Fibroblast of skin of scalp (primary cell): Measurements from ENCODE around the gene TIMM44.
A peak's percentile ranks its signal among the peaks of the same experiment; 100 is the strongest.
"Not testable (repeated sequence)": the region's sequence is repeated elsewhere in the genome, so short reads cannot be mapped to it uniquely, and the experiment has no call there.

Source experiments
- DNase-seq: peaks from one replicate; pipeline ENCODE4 v3.0.0-alpha.2; 2013

The TIMM44 gene

DNA sequence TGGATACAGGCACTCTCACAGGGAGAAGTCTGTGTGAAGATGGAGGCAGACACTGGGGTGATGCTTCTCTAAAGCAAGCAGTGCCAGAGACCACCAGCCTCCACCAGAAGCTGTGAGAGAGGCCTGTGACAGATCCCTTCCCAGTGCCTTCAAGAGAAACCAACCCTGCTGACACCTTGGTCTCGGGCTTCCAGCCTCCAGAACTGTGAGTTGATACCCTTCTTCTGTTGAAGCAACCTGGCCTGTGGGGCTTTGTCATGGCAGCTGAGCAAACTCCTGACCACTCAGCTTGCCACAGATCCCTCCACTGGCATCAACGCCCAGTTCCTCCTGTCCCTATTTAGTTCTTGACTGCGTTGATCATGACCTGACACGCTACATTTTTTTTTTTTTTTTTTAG is 33.0 kb upstream of the TIMM44 start:
- no peak for DNase-seq

DNA sequence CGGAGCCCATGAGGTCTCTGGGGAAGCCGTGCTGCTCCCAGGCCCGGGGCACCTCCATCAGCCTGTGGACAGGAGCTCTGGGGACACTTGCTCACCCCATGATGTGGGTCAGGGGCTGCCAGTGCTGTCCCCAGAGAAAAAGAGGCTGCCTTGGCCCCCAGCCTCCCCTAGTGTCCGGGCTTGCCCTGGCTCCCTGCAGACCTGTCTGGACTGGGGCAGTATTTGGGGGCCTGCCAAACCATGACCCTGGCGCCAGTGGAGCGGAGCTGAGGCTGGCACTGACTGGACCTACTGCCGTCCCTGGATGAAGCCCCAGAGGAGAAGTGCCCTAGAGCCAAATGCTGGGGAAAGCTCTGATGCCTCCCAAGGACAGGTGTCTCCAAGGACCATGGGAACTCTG is 31.6 kb upstream of the TIMM44 start:
- DNase-seq: no peak

DNA sequence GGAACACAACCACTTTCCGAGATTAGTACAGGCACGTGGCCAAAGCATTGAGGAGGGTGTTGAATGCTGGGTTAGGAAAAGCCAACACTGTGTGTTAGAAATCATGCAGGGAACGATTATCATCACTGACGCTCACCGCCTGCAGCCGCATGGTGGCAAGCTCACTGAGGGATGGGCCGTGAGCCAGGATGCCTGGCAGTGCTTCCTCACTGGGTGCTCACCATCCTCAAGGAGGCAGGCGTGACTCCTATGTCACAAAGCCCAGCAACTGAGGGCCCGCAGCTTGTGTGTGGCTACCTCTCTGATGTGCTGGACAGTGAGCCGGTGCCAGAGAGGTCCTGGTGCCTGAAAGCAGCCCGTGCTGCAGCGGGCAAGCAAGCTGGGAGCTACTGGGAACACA is 30.4 kb upstream of the TIMM44 start:
- DNase-seq: no peak

DNA sequence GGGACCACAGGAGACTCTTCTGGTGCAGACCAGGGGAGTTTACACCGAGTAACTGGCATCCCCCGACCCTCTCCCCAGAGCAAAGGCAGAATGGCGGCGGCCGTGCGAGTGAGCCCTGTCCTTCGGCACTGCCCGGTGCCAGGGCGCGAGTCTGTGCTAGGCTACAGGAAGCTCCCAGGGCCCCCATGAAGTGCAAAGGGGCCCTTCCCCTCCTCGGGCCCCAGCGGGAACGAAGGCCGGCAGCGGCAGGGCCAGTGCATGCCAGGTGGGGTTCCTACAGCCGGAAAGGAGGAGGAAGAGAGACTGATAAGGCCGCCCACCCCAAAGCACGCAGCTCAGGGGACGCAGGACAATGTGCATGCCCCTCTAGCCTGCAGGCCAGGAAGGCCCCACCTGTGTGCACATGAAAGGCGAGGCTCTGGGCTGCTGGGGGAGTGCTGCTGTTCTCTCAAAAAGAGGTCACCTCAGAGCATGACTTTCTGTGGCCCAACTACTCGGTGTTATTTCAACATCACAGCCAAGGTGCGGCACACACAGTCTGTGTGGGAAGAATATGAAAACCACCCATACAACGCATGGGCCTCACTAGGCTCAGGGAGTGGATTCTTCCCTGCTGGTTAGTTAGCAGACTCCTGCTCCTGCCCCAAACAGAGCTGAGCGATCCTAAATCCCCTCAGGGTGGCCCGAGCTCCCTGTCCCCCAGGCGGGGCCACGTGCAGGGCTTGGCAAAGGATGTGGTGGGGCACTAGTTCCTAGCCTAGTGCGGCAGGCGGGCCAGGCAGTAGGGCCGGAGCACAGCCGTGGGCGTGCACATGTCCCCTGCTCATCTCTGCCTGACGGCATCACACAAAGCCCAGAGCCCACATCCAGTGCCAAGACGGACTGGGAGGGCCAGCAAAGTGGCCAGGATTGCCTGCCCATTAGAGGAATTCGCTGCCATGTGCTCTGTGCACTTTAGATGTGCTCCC is 28.4 kb upstream of the TIMM44 start:
- DNase-seq: no peak

DNA sequence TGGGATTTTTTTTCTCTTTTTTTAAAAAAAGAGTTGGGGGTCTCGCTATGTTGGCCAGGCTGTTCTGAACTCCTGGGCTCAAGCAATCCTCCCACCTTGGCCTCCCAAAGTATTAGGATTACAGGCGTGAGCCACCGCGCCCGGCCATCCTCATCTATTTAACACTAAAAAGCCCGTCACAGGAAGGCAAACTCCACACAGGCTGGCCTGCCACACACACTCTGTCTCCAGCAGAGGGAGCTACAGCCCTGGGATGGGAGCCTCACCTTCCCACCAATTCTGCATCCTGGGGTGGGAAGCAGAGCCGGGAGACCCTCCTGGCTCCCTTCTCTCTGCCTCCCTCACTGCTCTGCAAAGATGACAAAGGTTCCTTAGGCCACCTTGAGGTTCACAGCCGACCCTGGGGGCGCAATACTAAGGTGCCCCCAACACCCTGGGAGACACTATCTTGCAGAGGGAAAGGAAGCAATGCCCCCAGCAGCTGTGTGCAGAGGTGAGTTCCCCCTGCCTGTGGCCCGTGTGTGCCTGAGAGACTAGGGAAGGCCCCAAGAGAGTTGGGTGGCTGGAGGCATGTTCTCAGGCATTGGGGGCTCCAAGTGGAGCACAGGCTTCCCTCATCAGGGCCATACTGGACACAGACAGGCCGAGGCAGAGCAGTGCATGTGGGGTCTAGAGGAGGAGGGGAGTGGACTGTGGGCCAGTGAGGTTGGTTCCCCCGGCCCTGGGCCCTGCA is 27.4 kb upstream of the TIMM44 start:
- DNase-seq: peak; percentile 34

DNA sequence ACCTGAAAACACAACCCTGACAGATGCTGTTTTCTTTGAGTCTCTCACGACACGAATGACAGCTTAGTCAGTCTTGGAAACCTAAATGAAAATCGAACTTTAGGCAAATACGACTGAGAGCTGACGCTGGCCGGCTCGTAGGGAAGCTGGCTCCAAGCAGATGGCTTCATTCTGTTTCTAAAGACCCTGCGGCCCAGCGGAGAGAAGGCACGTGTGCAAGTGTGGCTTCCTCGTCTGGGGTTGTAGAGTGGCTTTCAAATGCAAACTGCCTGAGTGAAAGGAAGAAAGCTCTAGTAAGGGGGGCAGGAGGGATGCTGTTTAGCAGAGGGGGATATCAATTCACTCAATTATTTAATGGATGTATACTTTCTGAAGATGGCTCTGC is 26.1 kb upstream of the TIMM44 start:
- DNase-seq: no peak

DNA sequence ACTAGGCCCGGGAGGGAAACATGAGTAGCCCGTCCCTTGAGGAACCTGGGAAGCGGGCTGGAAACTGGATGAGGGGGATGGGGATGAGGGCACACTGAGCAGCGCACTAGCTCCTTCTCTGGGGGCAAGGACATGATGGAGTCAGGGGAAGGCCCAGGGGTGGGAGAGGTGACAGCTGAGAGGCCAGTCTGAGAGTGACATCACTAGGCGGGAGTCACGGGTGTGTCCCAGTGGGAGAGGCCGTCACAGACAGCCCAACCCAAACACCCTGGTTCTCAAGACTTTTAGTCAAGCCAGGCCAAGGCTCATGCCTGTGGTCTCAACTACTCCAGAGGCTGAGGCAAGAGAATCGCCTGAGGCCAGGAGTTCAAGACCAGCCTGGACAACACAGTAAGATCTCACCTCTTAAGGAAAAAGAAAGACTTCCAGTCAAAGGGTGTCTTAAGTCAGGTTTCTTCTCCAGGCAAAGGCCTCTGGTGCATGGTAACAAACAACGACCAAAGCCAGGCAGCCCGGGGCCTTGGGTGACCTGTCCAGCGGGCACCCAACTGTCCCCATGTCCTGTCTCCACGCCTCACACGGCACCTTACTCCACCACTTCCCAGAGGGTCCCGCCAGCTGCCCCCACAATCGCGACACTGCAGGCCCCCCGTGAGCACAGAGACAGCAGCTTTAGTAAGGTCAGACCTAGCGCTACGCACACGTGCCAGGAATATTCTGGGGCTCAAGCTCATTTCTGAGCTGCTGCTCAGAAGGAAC is 25.5 kb upstream of the TIMM44 start:
- DNase-seq: no peak

DNA sequence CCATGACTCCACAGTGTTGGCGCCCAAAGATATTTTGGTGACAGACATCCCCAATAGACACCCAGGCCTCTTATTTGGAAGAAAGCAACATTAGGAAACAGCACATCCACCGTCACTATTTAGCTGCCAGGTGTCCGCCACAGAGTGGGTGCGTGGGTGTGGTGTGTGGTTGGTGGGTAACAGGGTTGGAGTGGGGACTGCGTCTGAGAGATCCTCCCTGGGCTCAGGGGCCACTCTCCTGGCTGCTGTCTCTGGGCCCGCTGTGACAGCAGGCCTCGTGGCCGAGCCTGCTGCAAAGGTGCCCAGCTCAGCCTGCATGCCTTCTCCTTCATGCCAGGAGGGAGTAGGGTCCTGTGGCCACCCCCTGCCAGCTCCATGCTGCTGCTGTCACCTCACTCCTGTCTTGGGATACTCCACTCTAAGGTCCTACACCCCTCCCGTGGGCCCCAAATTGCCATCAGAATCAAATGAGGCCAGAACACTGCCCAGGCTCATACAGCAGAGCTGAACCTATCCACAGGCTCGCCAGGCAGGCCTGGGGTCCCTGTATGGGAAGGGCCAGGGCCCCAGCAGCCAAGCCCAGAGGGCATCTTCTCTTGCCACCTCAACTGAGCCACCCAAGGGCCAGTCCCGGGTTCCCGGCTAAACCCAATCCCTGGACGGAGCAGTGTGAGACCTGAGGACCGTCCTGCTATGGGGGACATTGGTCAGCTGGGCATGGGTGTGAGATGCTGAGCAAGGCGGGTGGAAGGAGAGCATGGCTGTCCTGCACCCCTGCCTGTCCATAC is 24.7 kb upstream of the TIMM44 start:
- DNase-seq: no peak

DNA sequence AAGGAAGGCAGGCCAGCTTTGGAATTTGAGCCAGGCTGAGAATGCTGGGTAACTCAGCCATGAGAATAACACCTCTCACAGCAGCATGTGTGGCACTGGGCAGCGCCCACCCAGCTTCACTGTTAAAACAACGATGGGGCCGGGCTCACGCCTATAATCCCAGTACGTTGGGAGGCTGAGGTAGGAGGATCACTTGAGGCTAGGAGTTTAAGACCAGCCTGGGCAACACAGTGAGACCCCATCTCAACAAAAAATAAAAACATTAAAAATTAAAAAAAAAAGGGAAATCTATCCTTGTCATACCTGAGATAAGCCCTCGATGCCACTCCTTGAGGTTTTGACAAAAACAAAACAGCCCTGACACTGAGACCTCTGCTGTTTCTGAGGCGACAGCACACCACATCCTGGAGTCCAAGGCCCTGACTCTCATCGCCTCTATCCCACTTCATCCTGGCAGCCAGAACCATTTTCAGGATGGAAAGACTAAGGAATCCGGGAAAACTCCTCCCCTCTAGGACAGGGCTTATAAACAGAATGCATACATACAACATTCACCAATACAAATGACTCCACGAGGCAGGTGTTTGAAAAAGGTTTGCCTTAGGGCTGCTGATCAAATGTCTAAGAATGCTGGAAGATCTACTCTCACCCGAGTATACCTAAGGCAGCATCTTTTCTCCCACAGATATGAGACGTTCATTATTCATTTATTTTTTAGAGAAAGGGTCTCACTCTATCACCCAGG is 22.6 kb upstream of the TIMM44 start:
- no peak for DNase-seq

DNA sequence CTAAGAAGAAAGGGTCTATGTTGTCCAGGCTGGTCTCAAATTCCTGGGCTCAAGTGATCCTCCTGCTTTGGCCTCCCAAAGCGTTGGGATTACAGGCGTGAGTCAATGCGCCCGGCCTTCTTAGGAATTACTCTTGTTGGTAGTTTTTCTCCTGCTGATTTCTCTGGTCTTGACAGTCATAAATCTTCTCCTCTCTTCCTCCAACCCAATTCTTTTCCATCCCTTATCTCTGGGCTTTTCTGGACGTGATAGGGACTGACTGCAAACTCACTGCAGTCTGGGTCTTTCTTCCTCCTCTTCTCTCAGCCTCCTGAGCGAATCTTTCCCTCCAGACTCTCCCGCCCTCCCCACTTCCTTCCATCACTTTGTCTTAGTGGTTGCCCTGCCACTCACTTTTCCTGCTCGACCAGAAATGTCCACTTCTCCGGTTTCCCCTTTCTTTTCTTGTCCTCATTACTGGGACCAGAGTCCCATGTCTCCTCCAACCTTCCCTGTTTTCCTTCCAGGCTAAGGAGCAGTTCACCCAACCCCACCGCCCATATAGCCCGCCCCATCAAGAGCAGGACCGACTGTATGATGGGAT is 21.9 kb upstream of the TIMM44 start:
- no peak for DNase-seq

DNA sequence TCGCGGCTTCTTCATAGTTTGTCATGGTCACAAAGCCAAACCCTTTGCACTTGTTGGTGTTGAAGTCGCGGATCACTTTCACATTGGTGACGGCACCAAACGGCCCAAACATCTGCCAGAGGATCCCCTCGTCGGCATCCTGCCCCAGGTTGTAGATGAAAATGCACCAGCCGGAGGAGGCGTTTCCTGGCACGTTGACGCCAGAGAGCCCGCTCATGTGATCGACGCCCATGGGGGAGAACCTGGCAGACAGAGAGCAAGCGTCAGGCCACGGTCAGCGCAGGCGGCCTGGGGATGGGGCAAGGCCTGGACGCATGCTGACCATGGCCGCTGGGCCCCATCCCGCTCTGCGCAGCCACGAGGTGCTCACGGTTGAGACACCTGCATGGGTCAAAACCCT is 20.1 kb upstream of the TIMM44 start:
- no peak for DNase-seq

DNA sequence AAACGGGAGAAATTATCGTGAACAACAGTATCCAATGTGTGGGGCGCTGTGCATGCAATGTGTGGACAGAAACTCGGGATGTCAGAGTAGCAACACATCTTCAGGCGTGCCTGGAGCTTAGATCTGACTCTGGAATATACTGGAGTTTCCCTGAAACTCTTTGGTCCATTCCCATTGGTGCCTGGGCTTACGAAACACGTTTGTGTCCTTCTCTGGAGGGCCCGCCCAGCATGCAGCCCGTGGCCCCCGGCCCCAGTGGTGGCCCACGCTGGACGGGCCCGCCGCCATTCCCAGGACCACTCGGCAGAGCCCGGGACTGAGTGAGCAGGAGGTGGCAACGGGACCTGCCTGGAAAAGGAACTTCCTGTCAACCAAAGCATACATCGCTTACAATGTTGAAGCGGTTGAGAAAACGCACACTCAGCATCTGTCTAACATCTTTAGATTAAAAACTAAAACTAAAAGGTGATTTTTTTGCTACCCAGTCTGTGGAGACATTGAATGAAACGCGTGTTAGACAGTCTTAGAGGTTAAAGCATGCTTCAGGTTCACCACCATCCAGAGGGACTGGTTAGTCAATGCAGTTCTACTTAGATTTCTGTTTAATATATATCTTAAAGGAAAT is 19.3 kb upstream of the TIMM44 start:
- DNase-seq: no peak

DNA sequence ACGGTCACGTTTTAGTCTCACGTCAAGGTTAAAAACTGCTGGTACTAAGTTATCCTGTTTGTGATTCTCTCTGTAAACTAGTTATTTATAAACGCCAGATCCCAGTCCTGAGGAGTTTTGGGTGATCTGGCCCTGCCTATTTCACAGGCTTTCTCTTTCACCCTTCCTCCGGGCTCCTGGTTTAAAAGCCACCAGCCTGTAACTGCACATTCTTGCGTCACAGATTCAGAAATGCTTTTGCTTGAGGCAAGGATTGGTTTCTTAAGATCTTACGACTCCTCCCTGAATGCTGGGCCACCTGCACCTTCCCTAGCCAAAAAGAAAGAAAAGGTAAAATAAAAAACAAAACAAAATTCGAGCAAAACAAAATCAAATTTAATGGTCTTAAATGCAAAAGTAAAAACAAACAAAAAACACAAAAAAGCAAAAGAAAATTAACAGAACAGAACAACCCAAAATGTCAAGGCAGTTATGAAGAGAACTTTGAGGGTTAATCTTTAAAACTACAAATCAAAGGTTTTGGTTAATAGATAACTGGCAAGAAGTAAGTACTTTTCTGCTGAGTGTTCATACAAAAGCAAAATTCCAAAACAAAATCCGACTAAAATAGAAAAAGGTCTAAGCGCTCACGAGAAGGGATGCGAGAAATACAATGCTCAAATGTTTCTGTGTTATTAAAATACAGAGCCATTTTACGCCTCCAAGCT is 18.6 kb upstream of the TIMM44 start:
- no peak for DNase-seq

DNA sequence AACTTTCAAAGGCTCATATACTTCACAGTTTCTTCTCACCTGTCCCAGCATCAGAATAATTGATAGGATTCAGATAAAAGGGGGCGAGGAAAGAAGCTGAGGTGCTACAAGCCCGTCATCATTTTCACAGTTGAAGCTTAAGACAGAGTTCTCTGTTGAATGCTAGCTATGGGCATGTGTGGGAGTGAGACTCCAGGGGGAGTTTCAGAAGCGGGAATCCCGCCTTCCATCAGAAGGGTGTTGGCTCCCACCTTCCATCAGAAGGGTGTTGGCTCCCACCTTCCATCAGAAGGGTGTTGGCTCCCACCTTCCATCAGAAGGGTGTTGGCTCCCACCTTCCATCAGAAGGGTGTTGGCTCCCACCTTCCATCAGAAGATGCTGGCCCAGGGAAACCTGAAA is 17.6 kb upstream of the TIMM44 start:
- not testable (repeated sequence) for DNase-seq

DNA sequence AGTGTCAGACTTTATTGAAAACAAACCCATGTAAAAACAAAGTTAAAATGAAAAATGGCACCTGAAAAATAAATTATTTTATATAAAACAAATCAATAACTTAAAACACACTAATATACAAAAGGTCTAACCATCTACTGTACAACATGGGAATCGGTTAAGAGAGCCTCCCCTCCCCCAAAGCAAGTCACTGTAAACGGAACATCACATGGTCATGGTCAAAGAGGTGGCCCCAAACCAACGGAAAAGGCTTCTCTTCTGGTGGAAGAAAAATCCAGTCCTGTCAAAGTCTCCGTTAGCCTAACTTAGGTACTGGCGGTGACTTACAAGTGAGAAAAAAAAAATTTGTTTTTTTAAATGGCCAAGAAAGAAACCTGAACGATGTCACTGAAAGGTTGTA is 15.7 kb upstream of the TIMM44 start:
- DNase-seq: no peak

DNA sequence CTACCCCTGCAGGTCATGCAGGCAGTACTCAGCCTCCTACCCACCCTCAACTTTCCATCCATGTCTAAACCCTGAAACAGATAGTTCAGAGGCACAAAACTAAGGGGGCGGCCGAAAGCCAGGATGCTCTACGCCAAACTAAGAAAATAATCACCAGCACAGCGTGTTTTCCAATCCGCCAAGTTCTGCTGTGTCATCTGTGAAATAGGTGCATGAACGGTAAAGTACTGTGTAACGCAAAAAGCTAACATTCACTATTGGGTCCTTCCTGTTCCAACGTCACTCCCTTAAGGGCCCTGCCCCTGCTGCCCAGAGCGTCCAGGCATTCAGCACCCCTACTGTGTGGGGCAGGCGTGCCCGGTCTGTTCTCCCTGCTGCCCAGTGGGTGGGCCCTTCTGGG is 12.2 kb upstream of the TIMM44 start:
- DNase-seq: no peak

DNA sequence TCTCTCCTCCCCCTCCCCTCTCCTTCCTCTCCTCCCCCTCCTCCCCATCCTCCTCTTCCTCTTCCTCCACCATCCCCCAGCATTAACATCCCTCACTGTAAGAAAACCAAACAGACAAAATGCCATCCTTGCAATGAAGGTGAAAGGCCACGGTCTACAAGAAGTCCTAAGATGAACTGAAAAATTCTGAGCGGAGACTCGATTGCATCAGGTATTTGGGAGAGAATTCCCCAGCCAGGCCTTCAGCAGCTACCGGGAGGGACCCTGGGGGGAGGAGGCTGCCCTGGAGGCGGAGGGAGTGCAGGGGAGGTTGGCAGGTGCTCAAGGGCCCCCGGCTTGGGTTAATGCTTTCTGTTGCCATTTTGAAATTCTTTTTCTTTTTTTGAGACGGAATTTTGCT is 10.1 kb upstream of the TIMM44 start:
- no peak for DNase-seq

DNA sequence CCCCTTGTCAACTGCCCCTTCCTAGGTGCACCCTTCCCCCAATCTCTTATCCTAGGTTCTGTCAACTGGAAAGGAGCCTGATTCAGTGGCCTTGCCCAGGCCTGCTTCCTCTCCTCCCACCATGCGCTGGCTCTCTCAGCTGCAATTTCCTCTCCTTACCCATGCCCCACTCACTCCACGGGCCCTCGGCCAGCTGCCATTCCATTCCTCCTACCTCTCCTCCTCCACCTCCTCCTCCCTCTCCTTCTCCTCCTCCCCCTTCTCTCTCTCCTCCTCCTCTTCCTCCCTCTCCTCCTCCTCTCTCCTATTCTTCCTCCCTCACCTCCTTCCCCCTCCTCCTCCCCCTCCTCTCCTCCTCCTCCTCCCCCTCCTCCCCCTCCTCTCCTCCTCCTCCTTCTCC is 9.6 kb upstream of the TIMM44 start:
- DNase-seq: peak; percentile 33

DNA sequence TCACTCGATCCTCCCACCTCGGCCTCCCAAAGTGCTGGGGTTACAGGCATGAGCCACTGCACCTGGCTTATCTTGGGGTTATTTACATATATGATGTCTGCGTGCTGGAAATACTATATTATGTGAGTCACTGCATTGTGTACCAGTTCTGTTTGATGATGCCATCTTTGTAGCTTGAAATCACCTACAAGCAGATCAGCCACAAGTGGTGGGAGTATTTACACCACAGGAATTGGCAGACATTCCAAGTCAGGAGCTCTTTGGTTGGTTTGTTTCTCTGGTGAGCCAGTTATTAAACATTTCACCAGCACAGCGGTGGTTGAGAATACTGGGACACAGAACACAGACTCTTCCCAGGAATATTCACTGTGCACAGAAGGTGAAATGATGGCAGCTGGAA is 4.5 kb upstream of the TIMM44 start:
- DNase-seq: no peak

DNA sequence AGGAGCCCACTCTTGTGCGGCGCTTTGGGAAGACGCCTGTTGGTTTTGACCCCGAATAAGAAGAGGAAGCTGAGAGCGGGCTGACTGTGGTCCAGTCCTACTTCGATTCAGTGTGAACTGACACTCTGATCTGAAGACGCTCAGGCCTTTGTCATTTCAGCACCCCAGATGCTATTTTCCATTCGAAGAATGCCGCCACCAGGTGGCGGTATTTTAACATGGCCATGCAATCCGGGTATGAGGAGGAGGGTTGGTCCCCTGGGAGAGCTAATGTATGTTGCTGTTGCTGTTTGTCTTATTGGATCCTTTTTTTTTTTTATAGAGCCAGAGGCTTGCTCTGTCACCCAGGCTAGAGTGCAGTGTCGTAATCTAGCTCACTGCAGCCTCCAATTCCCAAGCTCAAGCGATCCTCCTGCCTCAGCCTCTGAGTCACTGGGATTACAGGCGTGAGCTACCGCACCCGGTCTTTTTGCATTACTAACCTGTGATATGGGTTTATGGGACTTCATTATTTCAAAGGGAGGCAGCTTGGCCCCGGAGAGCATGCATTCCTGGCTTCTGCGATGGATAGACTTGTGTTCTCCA is 803 bp upstream of the TIMM44 start:
- DNase-seq: peak; percentile 96
